Left renal pelvis (tissue), 4 donors: ENCODE measurements around the gene MIDN. TPM values are rescaled to one million over a fixed set of nuclear protein-coding genes. Genes with fewer than 3 reads are reported as not detected.
A peak's percentile ranks its signal among the peaks of the same experiment; 100 is the strongest.
"Not testable (repeated sequence)": the region's sequence is repeated elsewhere in the genome, so short reads cannot be mapped to it uniquely, and the experiment has no call there.

Source experiments
- DNase-seq, 4 donors: peaks; one replicate each; pipeline ENCODE4 v3.0.0-alpha.2; 2013; ENCODE audit warnings: low read depth in 4 of 4, low spot score in 3 of 4
- polyA plus RNA-seq, 4 donors: library from polyadenylated mRNA; unstranded; fragments of 120-200 nt; gene quantifications; one replicate each; pipeline ENCODE4 v1.2.1, GENCODE V29; 2013; ENCODE audit not compliant: insufficient read length in 4 of 4

Gene MIDN
- polyA plus RNA-seq, 4 donors = 45.4 to 73.1 (median 48.0) TPM

- no peak for DNase-seq
Measured at GRCh38 chr19:1244693-1245451, 3.5 kb upstream of the MIDN start.

GRCh38 chr19:1245494-1246264, 2.7 kb upstream of the MIDN start:
- no peak for DNase-seq

- not testable (repeated sequence) for DNase-seq
Measured at GRCh38 chr19:1246265-1247087, 1.9 kb upstream of the MIDN start.

GRCh38 chr19:1247748-1248138, 640 bp upstream of the MIDN start:
- DNase-seq = no peak

- no peak for DNase-seq
Measured at GRCh38 chr19:1248786-1249297, 459 bp downstream of the MIDN start.

GRCh38 chr19:1249298-1249989, 1.1 kb downstream of the MIDN start:
- DNase-seq = peak; percentile 92 to 94 (median 93)

GRCh38 chr19:1249990-1250436, 1.6 kb downstream of the MIDN start:
- DNase-seq = no peak

GRCh38 chr19:1250437-1251260, 2.3 kb downstream of the MIDN start:
- no peak for DNase-seq

GRCh38 chr19:1251330-1252220, 3.2 kb downstream of the MIDN start:
- no peak for DNase-seq

- DNase-seq = no peak
Measured at GRCh38 chr19:1252221-1252820, 3.9 kb downstream of the MIDN start.

GRCh38 chr19:1252821-1253513, 4.6 kb downstream of the MIDN start:
- DNase-seq = no peak

- DNase-seq = no peak
Measured at GRCh38 chr19:1253514-1254080, 5.2 kb downstream of the MIDN start.

- DNase-seq = no peak
Measured at GRCh38 chr19:1254081-1254527, 5.7 kb downstream of the MIDN start.

- DNase-seq = no peak
Measured at GRCh38 chr19:1254530-1255185, 6.3 kb downstream of the MIDN start.

- no peak for DNase-seq
Measured at GRCh38 chr19:1255186-1256161, 7.1 kb downstream of the MIDN start.
